Endothelial cell of umbilical vein (primary cell): ENCODE measurements around the gene CD19. TPM values are rescaled to one million over a fixed set of nuclear protein-coding genes. Genes with fewer than 3 reads are reported as not detected.

Experiments
- BruUV-seq: library from RNA; stranded (reverse); fragments of 400-500 nt; replicated peaks from 2 replicates; lab custom pipeline; 2021; lab: Mats Ljungman, UMichigan
- CTCF ChIA-PET: fragments of 300-600, 350-600 bp; sonication (Branson Sonifier 250); formaldehyde crosslinking; loops from one replicate; lab custom pipeline; 2021; ENCODE audit warnings: antibody characterized with exemption, inconsistent platforms; lab: Charles Lee
- POLR2A ChIA-PET: fragments of 300-600, 350-600 bp; sonication (Branson Sonifier 250); formaldehyde crosslinking; loops from one replicate; lab custom pipeline; 2021; ENCODE audit warnings: antibody characterized with exemption, inconsistent platforms; lab: Charles Lee
- DNase-seq: peaks from one replicate; pipeline ENCODE4 v3.0.0-alpha.2; 2011; ENCODE audit warnings: low read depth, low spot score
- FAIRE-seq: peaks from 2 replicates; lab custom pipeline; 2011; peaks lifted over from hg19 to GRCh38; lab: Jason Lieb, UNC
- H2AFZ ChIP-seq: 2 replicates; pipeline ENCODE4 v1.6.0; 2012; ENCODE audit warnings: low read depth, low read length, control low read depth, inconsistent platforms
- H3K27ac ChIP-seq: 2 replicates; pipeline ENCODE4 v1.5.1; 2011; ENCODE audit warnings: low read depth, mild to moderate bottlenecking, control low read depth, low read length, moderate library complexity; ENCODE audit not compliant: insufficient read depth
- H3K27me3 ChIP-seq, 2 experiments: 2 replicates each; pipeline versions ENCODE4 v1.6.0 to v1.6.1; 2011; ENCODE audit warnings: low read length in 2 of 2, mixed read lengths in 1 of 2; ENCODE audit not compliant: control insufficient read depth in 2 of 2, insufficient read depth in 2 of 2
- H3K36me3 ChIP-seq, 2 experiments: 2 replicates in 1 of 2; 3 replicates in 1 of 2; pipeline ENCODE4 v1.5.1; 2011; ENCODE audit warnings: low read length in 2 of 2, mild to moderate bottlenecking in 1 of 2, moderate library complexity in 1 of 2; ENCODE audit not compliant: control insufficient read depth in 2 of 2, insufficient read depth in 2 of 2; ENCODE audit errors: extremely low read depth in 1 of 2
- H3K4me1 ChIP-seq: 3 replicates; pipeline ENCODE4 v1.5.1; 2011; ENCODE audit warnings: mild to moderate bottlenecking, low read length; ENCODE audit not compliant: control insufficient read depth, insufficient read depth; ENCODE audit errors: extremely low read depth
- H3K4me2 ChIP-seq: 2 replicates; pipeline ENCODE4 v1.6.1; 2011; ENCODE audit warnings: low read length, control low read depth, mixed read lengths; ENCODE audit not compliant: insufficient read depth
- H3K4me3 ChIP-seq, 3 experiments: fragments of 200-600 bp in 1 of 3; sonication (generic), shearing (Covaris generic) in 1 of 3; replicated peaks in 1 of 3; 2 replicates each; pipeline ENCODE4 v1.5.1; 2011 to 2016; ENCODE audit warnings: control low read depth in 3 of 3, low read length in 3 of 3, mild to moderate bottlenecking in 2 of 3, inconsistent platforms in 1 of 3, low read depth in 1 of 3, moderate library complexity in 1 of 3; ENCODE audit not compliant: insufficient read depth in 1 of 3
- H3K79me2 ChIP-seq: 2 replicates; pipeline ENCODE4 v1.6.0; 2012; ENCODE audit warnings: low read length, inconsistent platforms; ENCODE audit not compliant: control insufficient read depth, insufficient read depth
- H3K9ac ChIP-seq: replicated peaks from 2 replicates; pipeline ENCODE3; 2011; ENCODE audit warnings: low read length, control low read depth; ENCODE audit not compliant: insufficient read depth; ENCODE audit errors: extremely low read depth
- H3K9me1 ChIP-seq: replicated peaks from 3 replicates; pipeline ENCODE4 v1.6.0; 2011; ENCODE audit warnings: mild to moderate bottlenecking, low read length; ENCODE audit not compliant: control insufficient read depth, insufficient read depth; ENCODE audit errors: extremely low read depth
- H3K9me3 ChIP-seq: replicated peaks from 2 replicates; pipeline ENCODE4 v1.5.1; 2012; ENCODE audit warnings: low read length, inconsistent platforms; ENCODE audit not compliant: control insufficient read depth, insufficient read depth
- H4K20me1 ChIP-seq: replicated peaks from 2 replicates; pipeline ENCODE3; 2011; ENCODE audit warnings: mild to moderate bottlenecking, low read length; ENCODE audit not compliant: control insufficient read depth, insufficient read depth; ENCODE audit errors: extremely low read depth
- CTCF ChIP-seq, 2 donors: IDR thresholded peaks; 1 replicate in 1 of 2; 2 replicates in 1 of 2; pipeline ENCODE4 v1.5.1; 2011; ENCODE audit warnings: low read length in 2 of 2, mild to moderate bottlenecking in 2 of 2, moderate library complexity in 2 of 2, control low read depth in 1 of 2, inconsistent platforms in 1 of 2, low read depth in 1 of 2; ENCODE audit not compliant: insufficient read depth in 1 of 2; ENCODE audit errors: extremely low read depth in 1 of 2
- EZH2 ChIP-seq: IDR thresholded peaks from 2 replicates; pipeline ENCODE4 v1.6.1; 2012; ENCODE audit warnings: borderline replicate concordance, low read depth, mild to moderate bottlenecking, moderate library complexity, low read length, inconsistent platforms; ENCODE audit not compliant: severe bottlenecking
- FOS ChIP-seq: IDR thresholded peaks from 2 replicates; pipeline ENCODE4 v1.6.1; 2011; ENCODE audit warnings: mild to moderate bottlenecking, low read length, moderate library complexity, borderline replicate concordance; ENCODE audit not compliant: insufficient read depth
- GATA2 ChIP-seq: IDR thresholded peaks from 2 replicates; pipeline ENCODE4 v1.7.0; 2011; ENCODE audit warnings: low read depth, mild to moderate bottlenecking, moderate library complexity, mixed read lengths, low read length; ENCODE audit not compliant: insufficient read length, insufficient read depth
- JUN ChIP-seq: IDR thresholded peaks from 2 replicates; pipeline ENCODE4 v1.6.1; 2011; ENCODE audit warnings: borderline replicate concordance, low read depth; ENCODE audit not compliant: insufficient read length, insufficient read depth
- MAX ChIP-seq: IDR thresholded peaks from 2 replicates; pipeline ENCODE4 v1.6.1; 2011; ENCODE audit not compliant: insufficient read depth, insufficient read length
- MYC ChIP-seq: IDR thresholded peaks from one replicate; pipeline ENCODE4 v1.6.1; 2011; ENCODE audit warnings: mild to moderate bottlenecking, low read depth, low read length
- POLR2A ChIP-seq: IDR thresholded peaks from 2 replicates; pipeline ENCODE4 v1.6.1; 2012; ENCODE audit warnings: low read depth, mild to moderate bottlenecking, control low read depth, low read length
- POLR2AphosphoS5 ChIP-seq: IDR thresholded peaks from 2 replicates; pipeline ENCODE4 v1.6.1; 2012; ENCODE audit warnings: low read depth, mild to moderate bottlenecking, control low read depth, low read length, moderate library complexity; ENCODE audit not compliant: insufficient read depth
- dilution Hi-C: fragments of 300-500 bp; cut with MboI; formaldehyde crosslinking; loops from one replicate; pipeline ENCODE4 v1.15.0; 2019; ENCODE audit warnings: low sequenced_read_pairs; ENCODE audit not compliant: extremely low pct_ligation_motif_present
- intact Hi-C: fragments of 100-400 bp; cut with micrococcal nuclease; formaldehyde crosslinking; loops from one replicate; pipeline ENCODE4 v1.10.0; 2022
- polyA plus RNA-seq, 4 experiments: library from polyadenylated mRNA; depleted of rRNA in 3 of 4; stranded (reverse) in 3 of 4; unstranded in 1 of 4; fragments of >200 nt; gene quantifications; 2 replicates each; pipeline versions ENCODE4 v1.2.1 to v1.2.3, GENCODE V29; 2011 to 2012; ENCODE audit warnings: missing spikeins in 1 of 4
- total RNA-seq: library from RNA; stranded (reverse); gene quantifications from 2 replicates; pipeline ENCODE4 v1.2.3, GENCODE V29; 2021

The CD19 gene
- total and polyA plus RNA-seq, 2 donors (not counting 3 experiments of a cell fraction or from before 2014, with no cell fraction given): 0.06 TPM; not detected in 1

- no peak for FAIRE-seq
- H3K79me2 ChIP-seq: no peaks in the 10 kb centered on the region
- H3K27me3 ChIP-seq: no peaks in the 10 kb centered on the region
- intact Hi-C loops (no loop called here), dilution Hi-C loops (no loop called here)
- H3K27ac ChIP-seq: no peak overlapping the region
- no peak for DNase-seq
- no peaks in the 10 kb centered on the region for H3K4me1 ChIP-seq
- no peaks in the 10 kb centered on the region for H4K20me1 ChIP-seq
- no peak overlapping the region for H3K4me2 ChIP-seq
- ChIA-PET POLR2A (no interaction called here), CTCF (interaction anchor here (2.0 to 2.1 kb wide), 2 partner anchors 10 to 33 kb away, joined by 5 to 9 read pairs; no protein-coding TSS in a partner anchor)
- no TSS peak for BruUV-seq
- no peak overlapping the region for H3K4me3 ChIP-seq
- no peak overlapping the region for H2AFZ ChIP-seq
- H3K9me3 ChIP-seq: no peaks in the 10 kb centered on the region
- H3K9ac ChIP-seq: no peak overlapping the region
- H3K36me3 ChIP-seq: peaks cover 0 to 26% of the 10 kb centered on the region in 2 experiments
- no peaks in the 10 kb centered on the region for H3K9me1 ChIP-seq
- TF ChIP-seq FOS (no peak), EZH2 (no peak), MYC (no peak)
These were observed 19.2 kb upstream of the CD19 start for GRCh38 chr16:28912558-28912957.

GRCh38 chr16:28913946-28914724 lies 17.6 kb upstream of the CD19 start:
- H3K4me1 ChIP-seq: no peaks in the 10 kb centered on the region
- H3K4me2 ChIP-seq: no peak overlapping the region
- DNase-seq (no peak), FAIRE-seq (no peak)
- CTCF ChIA-PET: interaction anchor here (1.7 to 1.9 kb wide), 2 partner anchors 22 to 31 kb away, joined by 3 to 5 read pairs; no protein-coding TSS in a partner anchor
- H3K9ac ChIP-seq: no peak overlapping the region
- no peaks in the 10 kb centered on the region for H3K9me3 ChIP-seq
- no peaks in the 10 kb centered on the region for H4K20me1 ChIP-seq
- intact Hi-C loops (no loop called here), dilution Hi-C loops (no loop called here)
- H2AFZ ChIP-seq: no peak overlapping the region
- no peaks in the 10 kb centered on the region for H3K27me3 ChIP-seq
- no peaks in the 10 kb centered on the region for H3K79me2 ChIP-seq
- POLR2A ChIA-PET: no interaction called here
- TF ChIP-seq POLR2A (no peak), POLR2AphosphoS5 (no peak), FOS (no peak), MYC (no peak), MAX (no peak), GATA2 (no peak), JUN (no peak), EZH2 (no peak), CTCF (IDR thresholded peaks at IDR 0.05; ENCODE audit: extremely low read depth in 1 of 2, insufficient read depth in 1 of 2, low read depth in 1 of 2, low read length in 2 of 2) (no peak)
- H3K36me3 ChIP-seq: peaks cover 0 to 22% of the 10 kb centered on the region in 2 experiments
- no peak overlapping the region for H3K4me3 ChIP-seq
- no peaks in the 10 kb centered on the region for H3K9me1 ChIP-seq
- BruUV-seq: no TSS peak
- H3K27ac ChIP-seq: no peak overlapping the region
